ENCODE data around the gene STAT5B. TPM values are rescaled to one million over a fixed set of nuclear protein-coding genes. Genes with fewer than 3 reads are reported as not detected.

STAT5B gene
- total and polyA plus RNA-seq, 9 of the 15 experiments (the other 6 are each of a cell fraction or from before 2014, with no cell fraction given): 20.8 to 176 (median 92.4) TPM

DNA sequence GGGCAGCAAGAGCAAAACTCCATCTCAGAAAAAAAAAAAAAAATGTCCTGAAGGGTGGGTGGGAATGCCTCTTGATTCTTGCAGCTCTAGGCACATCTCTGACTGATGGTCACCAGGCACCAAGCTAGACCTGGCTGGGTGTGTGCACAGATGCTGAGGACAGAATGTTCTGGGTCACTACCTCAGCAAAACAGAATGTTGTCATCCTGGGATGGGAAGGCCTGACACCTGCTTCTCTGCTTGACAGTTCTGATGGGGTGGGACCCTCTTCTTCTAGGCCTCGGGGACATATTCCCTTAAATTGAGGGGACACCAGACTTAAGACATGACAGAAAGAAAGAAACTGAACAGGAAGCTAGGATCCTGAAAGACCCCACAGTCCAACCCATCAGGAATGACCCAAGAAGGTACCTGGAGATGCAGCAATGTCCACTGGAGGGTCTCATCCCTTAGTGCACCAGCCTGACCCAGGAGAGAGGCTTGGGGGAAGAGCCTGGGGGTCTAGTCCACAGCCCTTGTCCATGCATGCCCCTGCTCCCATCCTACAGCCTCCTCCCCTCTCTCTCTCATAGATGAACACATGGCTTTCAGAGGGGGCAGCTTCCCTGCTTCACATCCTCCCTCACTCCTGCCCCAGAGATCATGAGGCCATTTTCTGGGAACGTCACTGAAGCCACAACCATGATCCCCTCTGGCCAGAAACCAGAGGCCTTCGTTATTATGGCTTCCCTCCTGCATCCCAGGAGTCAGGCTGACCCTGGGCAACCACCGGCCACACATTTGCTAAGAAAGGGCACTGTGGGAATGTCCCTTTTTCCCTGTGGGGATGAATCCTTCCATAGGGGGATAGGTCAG, 3.8 kb upstream of the STAT5B start:
- H3K79me2 ChIP-seq (ENCODE audit: control insufficient read depth, insufficient read depth, low read length): peaks cover 76% of the 10 kb centered on the region
- intact Hi-C loops (cut with micrococcal nuclease) (no loop called here), in situ Hi-C loops (cut with MboI) (no loop called here)
- 82% methylated on average over 4 of the region's 4 CpGs for WGBS (ENCODE audit: insufficient coverage, low coverage, missing lambda C conversion rate)
- H3K9ac ChIP-seq (ENCODE audit: insufficient read depth in 1 of 2, low read depth in 2 of 2, low read length in 2 of 2): peak overlapping the region in 1 of 2 experiments; percentile 59; a peak in 1 of 4 replicates
- no peaks in the 10 kb centered on the region for H4K20me1 ChIP-seq (replicated peaks; ENCODE audit: control insufficient read depth, insufficient read depth, low read length)
- CTCF ChIA-PET (ENCODE audit: low intra/inter-chr PET ratio): no interaction called here
- no peaks in the 10 kb centered on the region for H3K9me1 ChIP-seq (ENCODE audit: control insufficient read depth, insufficient read depth, low read length)
- H3K4me3 ChIP-seq: no peak overlapping the region
- peak overlapping the region; percentile 19; the same call in 1 of the 3 replicates for H3K27ac ChIP-seq (ENCODE audit: extremely low read depth, low read depth, low read length)
- peaks cover 43 to 44% of the 10 kb centered on the region in 2 experiments for H3K4me1 ChIP-seq (replicated peaks in 1 of 2; ENCODE audit: control insufficient read depth in 2 of 2, insufficient read depth in 2 of 2, low read length in 2 of 2)
- TF ChIP-seq MIER1 (IDR thresholded peaks at IDR 0.05; ENCODE audit: low read depth): no peak
- TF ChIP-seq POLR2A (conservative IDR thresholded peaks at IDR 0.05): peak; percentile 37; the same call in 1 of the 2 replicates
- peak; percentile 75; the same call in 1 of the 2 replicates for TF ChIP-seq POLR2AphosphoS2 (IDR thresholded peaks at IDR 0.05; ENCODE audit: low read length)
- TF ChIP-seq, protein P1, sequence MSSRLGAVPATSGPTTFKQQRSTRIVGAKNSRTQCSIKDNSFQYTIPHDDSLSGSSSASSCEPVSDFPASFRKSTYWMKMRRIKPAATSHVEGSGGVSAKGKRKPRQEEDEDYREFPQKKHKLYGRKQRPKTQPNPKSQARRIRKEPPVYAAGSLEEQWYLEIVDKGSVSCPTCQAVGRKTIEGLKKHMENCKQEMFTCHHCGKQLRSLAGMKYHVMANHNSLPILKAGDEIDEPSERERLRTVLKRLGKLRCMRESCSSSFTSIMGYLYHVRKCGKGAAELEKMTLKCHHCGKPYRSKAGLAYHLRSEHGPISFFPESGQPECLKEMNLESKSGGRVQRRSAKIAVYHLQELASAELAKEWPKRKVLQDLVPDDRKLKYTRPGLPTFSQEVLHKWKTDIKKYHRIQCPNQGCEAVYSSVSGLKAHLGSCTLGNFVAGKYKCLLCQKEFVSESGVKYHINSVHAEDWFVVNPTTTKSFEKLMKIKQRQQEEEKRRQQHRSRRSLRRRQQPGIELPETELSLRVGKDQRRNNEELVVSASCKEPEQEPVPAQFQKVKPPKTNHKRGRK (tag; IDR thresholded peaks at IDR 0.05): no peak
- no peaks in the 10 kb centered on the region for H3K9me3 ChIP-seq (replicated peaks; ENCODE audit: control insufficient read depth, insufficient read depth, low read depth, low read length)
- no peak for FAIRE-seq
- no peak overlapping the region for H3K4me2 ChIP-seq (ENCODE audit: insufficient read depth, low read length)
- ATAC-seq: no peak
- BruUV-seq (replicated peaks): no TSS peak
- peak in 1 of 4 experiments; percentile 12 for DNase-seq (ENCODE audit: extremely low read depth in 1 of 4, low spot score in 3 of 4)
- no peaks in the 10 kb centered on the region for H3K27me3 ChIP-seq (ENCODE audit: control insufficient read depth in 2 of 2, insufficient read depth in 2 of 2, low read length in 2 of 2)
- POLR2A ChIA-PET: interaction anchor here (1.1 to 5.8 kb wide), 3 partner anchors 9 to 11 kb away, joined by 6 to 41 read pairs (median 7); partner anchors contain the start of gene STAT5A
- H2AFZ ChIP-seq (ENCODE audit: low read depth, low read length): no peak overlapping the region
- H3K36me3 ChIP-seq (ENCODE audit: control insufficient read depth, insufficient read depth, low read length): peaks cover 29% of the 10 kb centered on the region

All from K562 (cell line).